IPS-20b (cell line): ENCODE results near the gene CDKAL1.

Source experiments
- H3K27ac ChIP-seq: one replicate; pipeline ENCODE4 v1.5.1; 2013; ENCODE audit warnings: low read length
- H3K27me3 ChIP-seq: 2 replicates; pipeline ENCODE4 v1.6.1; 2013; ENCODE audit warnings: mild to moderate bottlenecking, low read length, inconsistent platforms; ENCODE audit not compliant: insufficient read depth
- H3K36me3 ChIP-seq: 2 replicates; pipeline ENCODE4 v1.6.1; 2013; ENCODE audit warnings: low read depth, mild to moderate bottlenecking, inconsistent platforms, low read length, moderate library complexity; ENCODE audit not compliant: insufficient read depth
- H3K4me1 ChIP-seq: 2 replicates; pipeline ENCODE4 v1.6.1; 2013; ENCODE audit warnings: mild to moderate bottlenecking, control low read depth, inconsistent platforms, low read length, moderate library complexity; ENCODE audit not compliant: insufficient read depth
- H3K4me3 ChIP-seq: 2 replicates; pipeline ENCODE4 v1.5.1; 2013; ENCODE audit warnings: mild to moderate bottlenecking, low read length, inconsistent platforms
- H3K9ac ChIP-seq: 2 replicates; pipeline ENCODE4 v1.6.1; 2013; ENCODE audit warnings: low read depth, mild to moderate bottlenecking, inconsistent platforms, low read length, moderate library complexity
- H3K9me3 ChIP-seq: 2 replicates; pipeline ENCODE4 v1.6.1; 2013; ENCODE audit warnings: mild to moderate bottlenecking, low read depth, low read length, inconsistent platforms; ENCODE audit not compliant: insufficient read depth

CDKAL1 gene

GRCh38 chr6:21259660-21260059 lies 725.4 kb downstream of the CDKAL1 start:
- Histone ChIP-seq H3K27ac (no peak overlapping the region), H3K4me3 (no peak overlapping the region), H3K4me1 (peaks cover 4% of the 10 kb centered on the region; the same call in 1 of the 2 replicates), H3K9me3 (no peaks in the 10 kb centered on the region), H3K9ac (no peak overlapping the region), H3K36me3 (no peaks in the 10 kb centered on the region), H3K27me3 (no peaks in the 10 kb centered on the region)

- Histone ChIP-seq H3K4me1 (peaks cover 4% of the 10 kb centered on the region; the same call in 1 of the 2 replicates), H3K4me3 (no peak overlapping the region), H3K36me3 (no peaks in the 10 kb centered on the region), H3K27ac (no peak overlapping the region), H3K9ac (no peak overlapping the region), H3K9me3 (no peaks in the 10 kb centered on the region), H3K27me3 (no peaks in the 10 kb centered on the region)
Observed at GRCh38 chr6:21262504-21262903, 728.2 kb downstream of the CDKAL1 start.

GRCh38 chr6:21263531-21264287 lies 729.5 kb downstream of the CDKAL1 start:
- Histone ChIP-seq H3K4me1 (peaks cover 4% of the 10 kb centered on the region; the same call in 1 of the 2 replicates), H3K9ac (no peak overlapping the region), H3K27me3 (no peaks in the 10 kb centered on the region), H3K27ac (no peak overlapping the region), H3K36me3 (no peaks in the 10 kb centered on the region), H3K4me3 (no peak overlapping the region), H3K9me3 (no peaks in the 10 kb centered on the region)

- no peak overlapping the region for H3K27ac ChIP-seq
- peaks cover 4% of the 10 kb centered on the region; the same call in 1 of the 2 replicates for H3K4me1 ChIP-seq
- no peaks in the 10 kb centered on the region for H3K36me3 ChIP-seq
- no peaks in the 10 kb centered on the region for H3K27me3 ChIP-seq
- H3K4me3 ChIP-seq, result no peak overlapping the region
- no peak overlapping the region for H3K9ac ChIP-seq
- H3K9me3 ChIP-seq, result no peaks in the 10 kb centered on the region
Observed at GRCh38 chr6:21264288-21265033, 730.2 kb downstream of the CDKAL1 start.

GRCh38 chr6:21265034-21265729 lies 730.9 kb downstream of the CDKAL1 start:
- H3K9me3 ChIP-seq, result no peaks in the 10 kb centered on the region
- no peak overlapping the region for H3K27ac ChIP-seq
- peaks cover 4% of the 10 kb centered on the region; the same call in 1 of the 2 replicates for H3K4me1 ChIP-seq
- no peaks in the 10 kb centered on the region for H3K27me3 ChIP-seq
- H3K9ac ChIP-seq, result no peak overlapping the region
- H3K4me3 ChIP-seq, result no peak overlapping the region
- H3K36me3 ChIP-seq, result no peaks in the 10 kb centered on the region

- Histone ChIP-seq H3K36me3 (no peaks in the 10 kb centered on the region), H3K4me1 (peaks cover 4% of the 10 kb centered on the region; the same call in 1 of the 2 replicates), H3K27ac (no peak overlapping the region), H3K9me3 (no peaks in the 10 kb centered on the region), H3K9ac (no peak overlapping the region), H3K4me3 (no peak overlapping the region), H3K27me3 (no peaks in the 10 kb centered on the region)
Observed at GRCh38 chr6:21265730-21266044, 731.4 kb downstream of the CDKAL1 start.

GRCh38 chr6:21270636-21271201 lies 736.5 kb downstream of the CDKAL1 start:
- Histone ChIP-seq H3K36me3 (no peaks in the 10 kb centered on the region), H3K4me3 (no peak overlapping the region), H3K9ac (no peak overlapping the region), H3K9me3 (peaks cover 7% of the 10 kb centered on the region; the same call in 1 of the 2 replicates), H3K4me1 (peaks cover 3% of the 10 kb centered on the region; the same call in 1 of the 2 replicates), H3K27ac (no peak overlapping the region), H3K27me3 (no peaks in the 10 kb centered on the region)

GRCh38 chr6:21271428-21272155 lies 737.3 kb downstream of the CDKAL1 start:
- Histone ChIP-seq H3K4me1 (peaks cover 3% of the 10 kb centered on the region; the same call in 1 of the 2 replicates), H3K36me3 (no peaks in the 10 kb centered on the region), H3K4me3 (no peak overlapping the region), H3K27me3 (no peaks in the 10 kb centered on the region), H3K9ac (no peak overlapping the region), H3K27ac (no peak overlapping the region), H3K9me3 (peaks cover 7% of the 10 kb centered on the region; the same call in 1 of the 2 replicates)

- Histone ChIP-seq H3K9ac (no peak overlapping the region), H3K4me1 (peaks cover 17% of the 10 kb centered on the region), H3K9me3 (peaks cover 7% of the 10 kb centered on the region; the same call in 1 of the 2 replicates), H3K27me3 (no peaks in the 10 kb centered on the region), H3K27ac (no peak overlapping the region), H3K4me3 (no peak overlapping the region), H3K36me3 (no peaks in the 10 kb centered on the region)
Observed at GRCh38 chr6:21273451-21273850, 739.2 kb downstream of the CDKAL1 start.

GRCh38 chr6:21274851-21275250 lies 740.6 kb downstream of the CDKAL1 start:
- Histone ChIP-seq H3K4me3 (no peak overlapping the region), H3K27me3 (no peaks in the 10 kb centered on the region), H3K36me3 (no peaks in the 10 kb centered on the region), H3K9ac (no peak overlapping the region), H3K4me1 (peaks cover 19% of the 10 kb centered on the region), H3K9me3 (peaks cover 7% of the 10 kb centered on the region; the same call in 1 of the 2 replicates), H3K27ac (no peak overlapping the region)
